Measurements from ENCODE around the gene HDGFL2. TPM values are rescaled to one million over a fixed set of nuclear protein-coding genes. Genes with fewer than 3 reads are reported as not detected.

Gene HDGFL2
- polyA plus RNA-seq, 1 experiment, result 23.5 TPM

DNA sequence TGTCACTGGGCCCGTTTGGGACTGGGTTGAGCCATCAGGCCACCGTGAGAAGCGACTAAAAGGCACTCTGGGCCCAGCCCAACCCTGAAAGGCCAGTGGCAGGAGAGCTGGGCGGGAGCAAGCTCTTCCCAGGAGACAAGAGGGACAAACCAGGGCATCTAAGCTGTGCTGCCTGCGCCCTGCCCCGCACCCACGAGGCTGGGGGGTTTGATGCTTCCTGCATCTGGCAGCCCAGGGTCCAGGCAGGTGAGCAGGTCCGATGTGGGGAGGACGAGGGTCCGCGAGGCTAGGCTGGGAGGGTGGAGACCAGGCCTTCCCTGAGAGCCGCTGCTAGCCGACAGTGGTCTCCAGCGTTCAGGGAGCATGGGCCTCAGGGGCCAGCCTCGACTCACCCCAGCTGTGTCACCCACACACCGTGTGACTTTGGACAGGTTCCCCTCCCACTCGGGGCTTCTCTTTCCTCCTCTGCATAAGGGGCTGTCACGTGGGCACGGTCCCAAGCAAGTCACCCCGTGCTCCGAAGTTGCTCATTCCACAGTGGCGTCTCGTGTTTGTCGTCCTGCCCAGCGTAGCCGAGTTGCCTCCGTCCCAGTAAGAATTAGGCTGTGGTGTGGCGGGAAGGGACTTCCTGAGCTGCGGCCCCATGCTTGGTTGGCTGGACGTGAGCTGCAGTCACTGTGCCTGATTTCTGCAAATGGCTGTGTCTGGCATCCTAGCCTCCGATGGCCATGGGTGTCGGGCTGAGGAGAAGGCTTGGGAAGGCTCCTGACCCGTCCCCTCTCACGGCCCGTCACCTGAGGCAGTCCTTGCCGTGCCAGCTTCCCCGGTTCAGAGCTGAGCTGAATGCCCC is 30.4 kb downstream of the HDGFL2 start:
- ChIA-PET POLR2A (no interaction called here), CTCF (no interaction called here)
- no peaks in the 10 kb centered on the region; the same call in 1 of the 2 replicates for H3K9me3 ChIP-seq (ENCODE audit: control insufficient read depth, insufficient read depth, low read length)
- H3K4me3 ChIP-seq (ENCODE audit: low read depth, low read length), result no peak overlapping the region
- TF ChIP-seq, protein P1, sequence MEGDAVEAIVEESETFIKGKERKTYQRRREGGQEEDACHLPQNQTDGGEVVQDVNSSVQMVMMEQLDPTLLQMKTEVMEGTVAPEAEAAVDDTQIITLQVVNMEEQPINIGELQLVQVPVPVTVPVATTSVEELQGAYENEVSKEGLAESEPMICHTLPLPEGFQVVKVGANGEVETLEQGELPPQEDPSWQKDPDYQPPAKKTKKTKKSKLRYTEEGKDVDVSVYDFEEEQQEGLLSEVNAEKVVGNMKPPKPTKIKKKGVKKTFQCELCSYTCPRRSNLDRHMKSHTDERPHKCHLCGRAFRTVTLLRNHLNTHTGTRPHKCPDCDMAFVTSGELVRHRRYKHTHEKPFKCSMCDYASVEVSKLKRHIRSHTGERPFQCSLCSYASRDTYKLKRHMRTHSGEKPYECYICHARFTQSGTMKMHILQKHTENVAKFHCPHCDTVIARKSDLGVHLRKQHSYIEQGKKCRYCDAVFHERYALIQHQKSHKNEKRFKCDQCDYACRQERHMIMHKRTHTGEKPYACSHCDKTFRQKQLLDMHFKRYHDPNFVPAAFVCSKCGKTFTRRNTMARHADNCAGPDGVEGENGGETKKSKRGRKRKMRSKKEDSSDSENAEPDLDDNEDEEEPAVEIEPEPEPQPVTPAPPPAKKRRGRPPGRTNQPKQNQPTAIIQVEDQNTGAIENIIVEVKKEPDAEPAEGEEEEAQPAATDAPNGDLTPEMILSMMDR (IDR thresholded peaks at IDR 0.05; ENCODE audit: low read depth, low read length), result no peak
- no peaks in the 10 kb centered on the region for H3K27me3 ChIP-seq (ENCODE audit: control insufficient read depth, insufficient read depth, low read length)
- no peak overlapping the region for H3K27ac ChIP-seq (ENCODE audit: low read depth, low read length)
- no peak for DNase-seq (ENCODE audit: low read depth, low spot score)

DNA sequence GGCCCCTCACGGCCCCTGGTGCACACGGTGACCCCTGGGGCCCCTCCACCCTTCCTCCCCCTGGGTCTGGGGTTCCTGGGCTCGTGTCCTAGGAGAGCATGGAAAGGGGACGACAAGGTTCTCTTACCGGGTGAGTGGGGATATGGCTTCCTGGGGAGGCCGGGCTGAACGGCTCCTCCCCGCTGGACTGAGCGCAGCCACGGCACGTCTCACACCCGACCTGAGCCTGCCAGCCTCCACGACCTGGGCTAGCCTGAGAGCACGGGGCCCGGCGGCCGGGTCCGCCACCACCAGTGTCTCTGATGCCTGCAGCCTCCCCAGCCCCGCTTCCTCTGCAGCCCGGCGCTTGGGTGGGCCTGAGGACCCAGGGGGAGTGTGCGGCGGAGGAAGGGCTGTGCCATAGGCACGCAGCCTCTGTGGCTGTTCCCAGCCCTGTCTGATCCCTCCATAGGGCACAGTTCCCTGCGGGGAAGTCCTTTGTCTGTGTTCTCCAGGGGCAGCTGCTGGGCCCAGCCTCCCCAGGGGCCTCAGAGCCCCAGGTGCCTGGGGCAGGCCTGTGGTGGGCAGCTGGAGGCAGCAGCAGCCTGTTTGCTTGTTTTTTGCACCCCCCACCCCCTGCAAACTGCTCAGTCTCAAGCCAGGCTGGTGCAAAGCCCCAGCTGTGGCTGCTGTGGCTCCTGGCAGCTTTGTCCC is 31.2 kb downstream of the HDGFL2 start:
- no peaks in the 10 kb centered on the region; the same call in 1 of the 2 replicates for H3K9me3 ChIP-seq (ENCODE audit: control insufficient read depth, insufficient read depth, low read length)
- H3K27me3 ChIP-seq (ENCODE audit: control insufficient read depth, insufficient read depth, low read length), result no peaks in the 10 kb centered on the region
- H3K27ac ChIP-seq (ENCODE audit: low read depth, low read length), result no peak overlapping the region
- TF ChIP-seq, protein P1 (IDR thresholded peaks at IDR 0.05; ENCODE audit: low read depth, low read length), result no peak
- H3K4me3 ChIP-seq (ENCODE audit: low read depth, low read length), result no peak overlapping the region
- no peak for DNase-seq (ENCODE audit: low read depth, low spot score)
- ChIA-PET POLR2A (interaction anchor here (1.4 kb wide), 1 partner anchor 9 kb away, joined by 4 read pairs; no protein-coding TSS in a partner anchor), CTCF (no interaction called here)

- Histone ChIP-seq H3K27me3 (ENCODE audit: control insufficient read depth, insufficient read depth, low read length) (no peaks in the 10 kb centered on the region), H3K4me3 (ENCODE audit: low read depth, low read length) (no peak overlapping the region), H3K9me3 (ENCODE audit: control insufficient read depth, insufficient read depth, low read length) (no peaks in the 10 kb centered on the region; the same call in 1 of the 2 replicates), H3K27ac (ENCODE audit: low read depth, low read length) (no peak overlapping the region)
- no peak for DNase-seq (ENCODE audit: low read depth, low spot score)
- TF ChIP-seq, protein P1 (IDR thresholded peaks at IDR 0.05; ENCODE audit: low read depth, low read length), result no peak
- ChIA-PET CTCF (no interaction called here), POLR2A (interaction anchor here (1.4 kb wide), 1 partner anchor 9 kb away, joined by 4 read pairs; no protein-coding TSS in a partner anchor)
Measured at GRCh38 chr19:4503825-4504170, 31.7 kb downstream of the HDGFL2 start.

DNA sequence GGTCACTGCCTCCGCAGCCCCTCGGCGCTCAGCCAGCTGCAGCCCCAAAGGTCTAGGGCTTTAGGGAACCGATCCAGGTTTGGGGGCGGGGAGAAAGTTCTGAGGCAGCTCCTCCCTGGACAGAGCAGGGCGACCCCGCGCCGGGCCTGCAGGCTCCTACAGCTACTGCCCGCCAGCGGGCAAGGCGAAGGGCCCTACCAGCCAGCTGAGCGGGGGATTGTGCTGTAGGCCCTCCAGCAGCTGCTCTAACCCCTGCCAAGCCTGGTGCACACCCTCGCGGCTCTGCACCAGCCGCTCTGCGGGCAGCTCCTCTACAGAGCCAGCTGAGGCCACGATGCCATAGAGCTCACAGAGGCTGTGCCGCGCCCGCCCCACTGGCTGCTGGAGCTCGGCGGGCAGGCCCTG is 32.2 kb downstream of the HDGFL2 start:
- no peak overlapping the region for H3K4me3 ChIP-seq (ENCODE audit: low read depth, low read length)
- ChIA-PET CTCF (no interaction called here), POLR2A (interaction anchor here (1.4 kb wide), 1 partner anchor 10 kb away, joined by 4 read pairs; no protein-coding TSS in a partner anchor)

More for the DNA sequence above, 32.2 kb downstream of the HDGFL2 start:
- no peak overlapping the region for H3K27ac ChIP-seq (ENCODE audit: low read depth, low read length)
- TF ChIP-seq, protein P1 (IDR thresholded peaks at IDR 0.05; ENCODE audit: low read depth, low read length), result no peak
- DNase-seq (ENCODE audit: low read depth, low spot score), result no peak
- no peaks in the 10 kb centered on the region; the same call in 1 of the 2 replicates for H3K9me3 ChIP-seq (ENCODE audit: control insufficient read depth, insufficient read depth, low read length)
- H3K27me3 ChIP-seq (ENCODE audit: control insufficient read depth, insufficient read depth, low read length), result no peaks in the 10 kb centered on the region

Measured in AG04450 (cell line).